GM18517 (cell line): Measurements from ENCODE around the gene MYL6B.
"Not testable (repeated sequence)": the region's sequence is repeated elsewhere in the genome, so short reads cannot be mapped to it uniquely, and the experiment has no call there.

Experiments
- ATAC-seq: cut with Tn5 transposase; IDR thresholded peaks from one replicate; pipeline ENCODE4 v1.9.1; 2021; ENCODE audit warnings: mild to moderate bottlenecking, moderate library complexity; ENCODE audit not compliant: unreplicated experiment

The MYL6B gene

DNA sequence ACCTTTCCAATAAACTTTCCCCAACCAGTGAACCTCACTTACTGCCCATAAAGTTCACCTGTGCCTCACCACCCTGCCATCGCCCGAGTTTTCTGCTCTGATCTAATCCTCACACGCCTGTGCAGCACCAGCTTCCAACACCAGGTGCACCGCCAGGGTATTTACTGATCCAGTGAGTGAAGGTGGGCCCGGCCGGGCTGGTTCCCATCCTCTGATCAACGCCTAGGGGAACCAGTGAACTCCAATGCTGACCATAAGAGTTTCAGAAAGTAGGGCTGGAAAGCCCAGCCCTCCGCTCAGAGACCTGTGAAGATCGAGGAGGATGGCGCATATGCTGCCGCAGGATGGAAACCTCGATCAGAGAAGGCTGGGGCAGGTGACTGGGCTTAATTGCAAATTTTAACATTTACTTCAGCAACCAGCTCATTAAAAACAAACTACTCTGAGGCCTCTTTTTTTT is 685 bp upstream of the MYL6B start:
- peak; percentile 34 for ATAC-seq

DNA sequence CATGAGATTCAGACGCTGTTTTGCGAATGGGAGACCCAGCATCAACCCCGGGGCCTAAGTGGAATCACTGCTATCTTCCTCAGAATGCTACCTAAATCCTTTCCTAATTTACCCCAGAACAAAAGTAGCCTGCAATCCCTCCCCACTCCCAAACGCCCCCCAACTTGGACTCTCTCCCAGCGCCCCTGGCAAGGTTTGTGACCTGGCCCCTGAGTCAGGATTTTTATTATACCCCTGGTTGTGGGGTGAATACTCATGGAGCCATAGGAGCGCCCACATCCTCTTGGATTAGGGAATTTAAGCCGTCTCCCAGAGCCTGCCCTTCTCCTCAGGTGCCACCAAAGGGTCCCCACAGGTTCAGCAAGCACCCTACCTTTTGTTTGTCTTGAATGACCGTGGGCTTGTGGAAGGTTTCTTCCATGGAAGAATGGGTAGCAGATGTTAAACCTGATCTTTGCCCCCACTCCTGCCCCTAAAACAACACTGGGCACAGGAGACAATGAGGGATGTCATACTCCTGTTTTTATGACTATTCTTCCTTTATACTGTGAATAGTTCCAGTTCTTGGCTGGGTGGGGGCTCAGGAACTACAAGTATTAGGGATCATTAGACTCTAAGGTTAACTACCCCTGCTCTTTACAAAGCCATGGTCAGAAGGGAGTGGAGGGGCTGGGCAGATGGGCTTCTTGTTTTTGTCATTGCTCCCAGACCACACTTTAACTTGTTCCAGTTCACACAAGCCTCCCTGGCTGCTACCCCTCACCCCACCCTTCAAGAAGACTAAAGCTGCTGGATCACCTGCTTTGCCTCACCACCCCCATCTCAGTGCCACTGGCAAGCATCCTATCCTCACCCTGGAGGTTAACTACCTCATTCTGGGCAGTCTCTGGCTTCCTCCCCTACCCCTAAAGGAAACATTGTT is 630 bp downstream of the MYL6B start:
- no peak for ATAC-seq

- no peak for ATAC-seq
Observed at GRCh38 chr12:56153678-56154065, 1.3 kb downstream of the MYL6B start.

DNA sequence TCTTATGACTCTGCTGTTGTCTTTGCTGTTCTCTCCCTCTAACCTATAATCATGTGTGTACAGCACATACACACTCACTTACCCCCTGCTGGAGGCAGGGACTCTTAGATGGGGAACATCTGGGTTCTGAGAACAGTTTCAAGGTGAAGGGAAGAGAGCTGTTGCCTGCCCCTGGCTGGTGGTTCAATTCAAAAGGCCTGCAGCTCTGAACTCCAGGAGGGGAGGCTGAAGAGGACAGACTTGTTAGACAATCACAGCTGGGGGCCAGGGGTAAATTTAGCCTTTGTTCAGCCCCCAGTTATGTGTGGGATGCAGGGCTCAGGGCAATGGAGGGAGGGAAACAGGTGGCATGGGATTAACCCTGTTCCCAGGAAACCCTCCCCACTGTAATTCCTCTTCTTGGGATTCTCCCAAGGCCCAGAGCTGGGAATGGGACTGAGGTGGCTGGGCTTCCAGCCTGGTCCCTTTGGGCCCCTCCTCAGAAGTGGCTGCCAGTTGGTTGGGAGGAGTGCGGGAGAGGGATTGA is 1.9 kb downstream of the MYL6B start:
- ATAC-seq = no peak

- ATAC-seq = no peak
Observed at GRCh38 chr12:56154818-56155217, 2.4 kb downstream of the MYL6B start.

- no peak for ATAC-seq
Observed at GRCh38 chr12:56155256-56155845, 3.0 kb downstream of the MYL6B start.

DNA sequence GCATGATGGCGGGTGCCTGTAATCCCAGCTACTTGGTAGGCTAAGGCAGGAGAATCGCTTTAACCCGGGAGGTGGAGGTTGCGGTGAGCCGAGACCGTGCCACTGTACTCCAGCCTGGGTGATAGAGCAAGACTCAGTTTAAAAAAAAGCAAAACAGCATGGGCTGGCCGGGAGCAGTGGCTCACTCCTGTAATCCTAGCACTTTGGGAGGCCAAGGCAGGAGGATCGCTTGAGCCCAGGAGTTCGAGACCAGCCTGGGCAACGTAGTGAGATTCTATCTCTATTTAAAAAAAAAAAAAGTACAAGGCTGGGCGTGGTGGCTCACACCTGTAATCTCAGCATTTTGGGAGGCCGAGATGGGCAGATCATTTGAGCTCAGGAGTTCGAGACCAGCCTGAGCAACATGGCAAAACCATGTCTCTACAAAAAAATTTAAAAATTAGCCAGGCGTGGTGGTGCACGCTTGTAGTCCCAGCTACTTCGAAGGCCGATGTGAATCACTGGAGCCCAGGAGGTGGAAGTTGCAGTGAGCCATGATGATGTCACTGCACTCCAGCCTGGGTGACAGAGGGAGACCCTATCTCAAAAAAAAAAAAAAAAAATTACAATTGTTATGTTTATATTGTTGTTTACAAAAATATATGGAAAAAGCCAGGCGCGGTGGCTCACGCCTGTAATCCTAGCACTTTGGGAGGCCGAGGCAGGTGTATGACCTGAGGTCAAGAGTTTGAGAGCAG is 4.2 kb downstream of the MYL6B start:
- not testable (repeated sequence) for ATAC-seq

GRCh38 chr12:56157201-56158028 is 5.0 kb downstream of the MYL6B start:
- peak; percentile 28 for ATAC-seq

GRCh38 chr12:56158029-56158925 is 5.9 kb downstream of the MYL6B start, which contains the start of gene MYL6:
TSS of gene MYL6 (plus strand) at chr12:56158359. CDS start at chr12:56158402, 43 bp downstream.
- peak; percentile 77 for ATAC-seq

GRCh38 chr12:56158926-56159461 is 6.6 kb downstream of the MYL6B start:
- ATAC-seq = no peak

GRCh38 chr12:56159482-56160192 is 7.2 kb downstream of the MYL6B start:
- ATAC-seq = no peak

DNA sequence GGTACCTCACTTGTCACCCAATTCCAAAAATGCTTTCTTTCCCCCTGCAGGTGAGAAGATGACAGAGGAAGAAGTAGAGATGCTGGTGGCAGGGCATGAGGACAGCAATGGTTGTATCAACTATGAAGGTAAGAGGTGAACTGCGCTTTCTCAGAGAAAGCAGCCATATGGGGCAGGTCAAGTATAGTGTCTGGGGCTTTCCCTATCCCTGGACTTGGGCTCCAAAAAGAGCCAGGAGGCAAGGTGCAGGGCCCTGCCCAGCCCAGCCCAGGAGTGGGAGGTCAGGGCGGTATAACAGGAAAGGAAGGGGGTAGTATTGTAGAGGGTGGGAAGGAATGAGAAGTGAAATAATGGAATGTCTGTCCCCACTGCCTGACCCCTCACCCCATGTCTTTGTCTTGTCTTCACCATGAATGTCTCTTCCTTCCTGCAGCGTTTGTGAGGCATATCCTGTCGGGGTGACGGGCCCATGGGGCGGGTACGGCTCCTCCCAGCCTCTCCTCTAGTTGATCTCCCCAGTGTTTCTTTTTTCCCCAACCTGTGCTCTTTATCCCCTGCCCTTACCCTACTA is 7.9 kb downstream of the MYL6B start:
- ATAC-seq = no peak

DNA sequence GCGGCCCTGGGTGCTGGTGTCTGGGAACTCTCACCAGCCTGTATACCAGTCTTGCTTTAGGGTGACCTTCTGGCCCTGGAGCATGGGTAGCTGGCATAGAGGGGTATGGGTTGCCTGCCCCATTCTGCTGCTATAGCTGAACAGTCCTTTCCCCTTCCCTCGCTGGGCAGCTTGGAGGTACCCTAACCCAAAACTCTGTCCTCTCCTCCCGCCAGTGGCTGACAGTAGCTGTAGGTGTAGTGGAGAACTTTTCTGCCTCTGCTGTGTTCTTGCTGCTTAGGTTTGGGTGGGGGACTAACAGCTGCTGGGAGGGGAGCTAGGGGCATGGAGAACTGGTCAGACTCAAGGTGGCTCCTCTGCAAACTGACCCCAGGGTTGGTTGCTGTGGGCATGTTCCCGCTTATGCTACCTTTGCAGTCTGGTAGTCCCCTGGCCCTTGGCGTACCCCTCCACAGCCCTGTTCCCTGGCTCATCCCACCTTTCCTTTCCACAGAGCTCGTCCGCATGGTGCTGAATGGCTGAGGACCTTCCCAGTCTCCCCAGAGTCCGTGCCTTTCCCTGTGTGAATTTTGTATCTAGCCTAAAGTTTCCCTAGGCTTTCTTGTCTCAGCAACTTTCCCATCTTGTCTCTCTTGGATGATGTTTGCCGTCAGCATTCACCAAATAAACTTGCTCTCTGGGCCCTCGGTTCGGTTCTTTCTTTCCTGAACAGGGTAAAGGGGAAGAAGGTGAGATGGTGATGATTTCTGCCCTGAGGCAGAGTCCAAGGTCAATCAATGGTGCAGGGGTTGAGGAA is 8.7 kb downstream of the MYL6B start:
- ATAC-seq = no peak

- ATAC-seq = no peak
Observed at GRCh38 chr12:56161690-56162351, 9.4 kb downstream of the MYL6B start.

GRCh38 chr12:56162468-56163290 is 10.3 kb downstream of the MYL6B start:
- no peak for ATAC-seq
